Small intestine (tissue), 7 donors: Measurements from ENCODE around the gene DSCAML1. TPM values are rescaled to one million over a fixed set of nuclear protein-coding genes. Genes with fewer than 3 reads are reported as not detected.

Experiments used
- DNase-seq, 2 donors: peaks; one replicate each; pipeline versions ENCODE4 v3.0.0 to v3.0.0-alpha.2; 2013
- FAIRE-seq: peaks from 2 replicates; lab custom pipeline; 2012; peaks lifted over from hg19 to GRCh38; lab: Jason Lieb, UNC
- H3K27ac ChIP-seq, 3 donors: one replicate each; pipeline ENCODE4 v1.5.1; 2013; ENCODE audit warnings: low read length in 2 of 3, mild to moderate bottlenecking in 2 of 3, control low read depth in 1 of 3, inconsistent platforms in 1 of 3, low read depth in 1 of 3, moderate library complexity in 1 of 3
- H3K27me3 ChIP-seq, 3 donors: one replicate each; pipeline ENCODE4 v1.6.1; 2013; ENCODE audit warnings: low read length in 3 of 3, inconsistent platforms in 1 of 3; ENCODE audit not compliant: control insufficient read depth in 3 of 3, insufficient read depth in 3 of 3
- H3K36me3 ChIP-seq, 3 donors: one replicate each; pipeline ENCODE4 v1.6.1; 2013; ENCODE audit warnings: low read length in 3 of 3, inconsistent platforms in 1 of 3, low read depth in 1 of 3, mild to moderate bottlenecking in 1 of 3, moderate library complexity in 1 of 3; ENCODE audit not compliant: control insufficient read depth in 3 of 3, insufficient read depth in 2 of 3
- H3K4me1 ChIP-seq, 3 donors: one replicate each; pipeline ENCODE4 v1.6.1; 2013; ENCODE audit warnings: low read length in 2 of 3, inconsistent platforms in 1 of 3, low read depth in 1 of 3, mild to moderate bottlenecking in 1 of 3, moderate library complexity in 1 of 3; ENCODE audit not compliant: control insufficient read depth in 3 of 3, insufficient read depth in 2 of 3
- H3K4me3 ChIP-seq, 3 donors: one replicate each; pipeline ENCODE4 v1.5.1; 2013; ENCODE audit warnings: low read length in 3 of 3, control low read depth in 1 of 3, inconsistent platforms in 1 of 3, low read depth in 1 of 3, mild to moderate bottlenecking in 1 of 3, moderate library complexity in 1 of 3
- H3K9me3 ChIP-seq, 2 donors: one replicate each; pipeline ENCODE4 v1.6.1; 2013; ENCODE audit warnings: low read depth in 1 of 2, low read length in 1 of 2; ENCODE audit not compliant: control insufficient read depth in 2 of 2, insufficient read depth in 1 of 2
- WGBS, 3 donors: extraction: QIAGEN DNeasy Blood & Tissue Kit; methylation state at CpG; one replicate each; pipeline ENCODE4 v1.1.7; 2013; 5-methylcytosine and 5-hydroxymethylcytosine counted together
- polyA plus RNA-seq, 4 donors: library from polyadenylated mRNA; stranded (reverse) in 3 of 4; unstranded in 1 of 4; fragments of 200-250 nt in 3 of 4; fragments of 120-200 nt in 1 of 4; gene quantifications; one replicate each; pipeline versions ENCODE4 v1.2.1 to v1.2.3, GENCODE V29; 2013
- donor health status: healthy with polysubstance abuse.
- donor health status: control.
- donor health status: control.
- donor health status: Bipolar disorder and iron deficiency.
- donor health status: healthy.

The DSCAML1 gene
- polyA plus RNA-seq, 4 donors = under 0.01 to 3.3 (median 0.22) TPM; not detected in 1

DNA sequence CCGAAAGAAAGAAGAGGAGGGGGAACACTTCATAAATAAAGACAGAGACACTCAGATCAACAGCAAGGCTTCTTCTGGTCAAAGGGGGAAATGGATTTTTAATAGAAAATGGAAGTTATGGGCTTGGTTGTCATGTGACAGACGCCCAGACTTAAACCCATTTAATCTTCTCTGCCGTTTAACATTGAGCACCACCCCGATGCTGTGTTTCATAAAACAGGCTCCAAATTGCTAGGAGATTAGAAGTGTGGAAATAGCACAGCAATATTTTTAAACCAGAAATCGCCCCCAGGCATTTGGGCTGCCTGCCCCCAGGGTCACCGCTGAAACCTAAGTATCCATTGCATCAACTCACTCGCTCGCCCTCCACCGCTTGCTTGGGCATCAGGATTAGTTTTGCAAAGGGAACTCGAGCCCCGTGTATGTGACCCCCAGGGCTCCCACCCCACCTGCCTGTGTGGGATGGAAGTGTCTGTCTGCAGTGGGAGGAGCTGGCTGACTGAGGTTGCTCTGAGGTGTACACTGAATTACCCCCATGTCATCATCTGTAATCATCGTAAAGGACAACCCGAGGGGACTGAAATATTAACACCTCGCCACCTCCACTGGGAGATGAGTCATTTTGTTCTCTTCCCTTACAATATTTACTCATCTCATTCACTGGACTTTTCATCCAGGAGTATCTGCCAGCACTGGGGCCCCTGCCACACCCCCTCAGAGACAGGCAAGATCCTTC lies 10.7 kb downstream of the DSCAML1 start:
- Histone ChIP-seq H3K27me3 (peaks cover 0 to 10% (median 6%) of the 10 kb centered on the region in 3 donors), H3K36me3 (no peaks in the 10 kb centered on the region), H3K27ac (no peak overlapping the region), H3K9me3 (no peaks in the 10 kb centered on the region), H3K4me3 (no peak overlapping the region), H3K4me1 (peaks cover 0 to 9% (median 3%) of the 10 kb centered on the region in 3 donors)
- FAIRE-seq (no peak), DNase-seq (peak in 1 of 2 donors; percentile 75)
- WGBS, 3 donors = 46 to 57% (median 54%) methylated on average over 14 of the region's 14 CpGs

DNA sequence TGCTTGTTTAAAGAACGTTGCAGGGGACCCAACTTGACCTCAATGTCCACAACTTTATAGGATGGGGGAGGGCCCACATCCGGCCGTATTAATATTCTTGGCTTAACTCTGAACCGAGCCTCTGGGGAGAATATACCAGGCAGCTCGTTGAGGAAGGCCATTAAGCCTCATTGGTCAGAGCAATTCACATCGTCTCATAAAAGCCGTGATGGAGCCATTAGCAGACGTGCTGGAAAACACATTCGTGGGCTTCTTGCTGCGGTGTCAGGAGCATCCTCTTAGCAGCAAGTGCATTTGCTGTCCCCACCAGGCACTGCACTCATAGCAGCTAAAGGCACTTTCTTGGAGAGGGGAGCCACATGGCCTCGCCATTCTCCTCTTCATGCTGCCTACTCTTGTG lies 14.9 kb downstream of the DSCAML1 start:
- H3K4me1 ChIP-seq = peaks cover 0 to 9% (median 3%) of the 10 kb centered on the region in 3 donors
- WGBS, 3 donors = 64 to 83% (median 73%) methylated on average over 11 of the region's 11 CpGs
- H3K27ac ChIP-seq = no peak overlapping the region
- FAIRE-seq (no peak), DNase-seq (no peak)
- peaks cover 0 to 10% (median 6%) of the 10 kb centered on the region in 3 donors for H3K27me3 ChIP-seq
- peaks cover 0 to 5% (median 0%) of the 10 kb centered on the region in 3 donors for H3K36me3 ChIP-seq
- H3K9me3 ChIP-seq = no peaks in the 10 kb centered on the region
- no peak overlapping the region for H3K4me3 ChIP-seq

DNA sequence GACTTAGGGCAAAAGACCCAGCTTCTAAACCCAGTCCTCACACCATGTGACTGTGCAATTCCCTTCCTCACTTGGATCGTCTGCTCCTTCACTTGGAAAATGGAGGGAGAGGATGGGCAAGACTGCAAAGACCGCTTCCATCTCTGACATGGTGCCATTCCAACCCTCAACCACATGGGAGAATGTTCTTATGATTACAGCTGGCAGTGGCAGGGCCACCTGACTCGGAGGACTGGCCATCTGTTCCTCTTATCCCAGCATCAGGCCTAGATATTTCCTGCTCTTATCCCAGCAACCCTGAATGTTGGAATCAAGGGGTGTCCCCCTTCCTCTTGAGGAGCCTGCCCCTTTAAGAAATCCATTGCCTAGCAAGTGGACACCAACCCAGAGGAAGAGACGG lies 15.4 kb downstream of the DSCAML1 start:
- Histone ChIP-seq H3K27me3 (peaks cover 0 to 10% (median 6%) of the 10 kb centered on the region in 3 donors), H3K27ac (no peak overlapping the region), H3K36me3 (peaks cover 0 to 5% (median 0%) of the 10 kb centered on the region in 3 donors), H3K4me3 (no peak overlapping the region), H3K4me1 (peaks cover 0 to 5% (median 3%) of the 10 kb centered on the region in 3 donors), H3K9me3 (no peaks in the 10 kb centered on the region)
- WGBS, 3 donors = 73 to 77% (median 74%) methylated on average over 4 of the region's 4 CpGs
- DNase-seq (no peak), FAIRE-seq (no peak)

DNA sequence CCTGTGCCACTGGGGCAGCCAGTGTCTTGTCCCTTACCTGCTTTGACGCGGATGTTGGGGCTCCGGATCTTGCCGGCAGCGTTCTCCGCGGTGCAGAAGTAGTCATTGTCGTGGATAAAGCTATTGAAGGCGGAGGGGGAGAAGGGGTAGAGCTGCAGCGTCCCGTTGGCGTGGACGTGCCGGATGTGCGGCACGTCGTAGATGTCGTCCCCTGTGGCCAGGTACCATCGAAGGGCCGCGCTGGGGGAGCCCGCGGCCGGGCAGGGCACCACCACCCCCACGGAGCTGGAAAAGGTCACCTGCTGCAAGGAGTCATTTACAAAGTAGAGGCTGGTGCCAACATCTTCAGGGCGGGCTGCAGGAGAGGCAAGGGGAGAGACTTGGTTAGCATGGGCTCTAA lies 16.6 kb downstream of the DSCAML1 start:
- no peaks in the 10 kb centered on the region for H3K9me3 ChIP-seq
- peaks cover 0 to 12% (median 6%) of the 10 kb centered on the region in 3 donors for H3K27me3 ChIP-seq
- no peak for DNase-seq
- 88 to 90% (median 88%) methylated on average over 26 of the region's 26 CpGs for WGBS, 3 donors
- FAIRE-seq = no peak
- peaks cover 0 to 3% (median 0%) of the 10 kb centered on the region in 3 donors for H3K4me1 ChIP-seq
- H3K27ac ChIP-seq = no peak overlapping the region
- H3K36me3 ChIP-seq = peaks cover 0 to 5% (median 0%) of the 10 kb centered on the region in 3 donors
- H3K4me3 ChIP-seq = no peak overlapping the region

DNA sequence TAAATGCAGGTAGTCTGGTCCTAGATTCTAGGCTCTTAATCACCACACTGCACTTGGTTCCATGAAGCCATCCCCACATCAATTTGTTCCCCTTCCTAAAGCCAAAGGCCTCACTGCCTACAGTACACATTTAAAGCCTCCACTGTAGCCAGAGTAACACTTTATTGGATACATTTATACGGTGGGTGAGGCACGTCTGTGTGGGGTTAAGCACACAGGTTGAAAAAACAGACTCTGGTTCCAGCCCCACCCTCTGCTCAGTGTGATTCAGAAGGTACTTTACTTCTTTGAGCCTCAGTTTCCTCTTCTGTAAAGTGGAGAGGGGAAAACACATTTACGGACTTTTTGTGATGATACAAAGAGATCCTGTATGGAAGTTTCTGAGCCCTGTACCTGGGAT lies 22.5 kb downstream of the DSCAML1 start:
- WGBS, 3 donors = 48 to 81% (median 60%) methylated on average over 3 of the region's 3 CpGs
- no peak for DNase-seq
- H3K27ac ChIP-seq = no peak overlapping the region
- H3K4me1 ChIP-seq = no peaks in the 10 kb centered on the region
- H3K4me3 ChIP-seq = no peak overlapping the region
- FAIRE-seq = no peak
- H3K36me3 ChIP-seq = peaks cover 0 to 3% (median 0%) of the 10 kb centered on the region in 3 donors
- H3K27me3 ChIP-seq = peaks cover 0 to 2% (median 0%) of the 10 kb centered on the region in 3 donors
- no peaks in the 10 kb centered on the region for H3K9me3 ChIP-seq

DNA sequence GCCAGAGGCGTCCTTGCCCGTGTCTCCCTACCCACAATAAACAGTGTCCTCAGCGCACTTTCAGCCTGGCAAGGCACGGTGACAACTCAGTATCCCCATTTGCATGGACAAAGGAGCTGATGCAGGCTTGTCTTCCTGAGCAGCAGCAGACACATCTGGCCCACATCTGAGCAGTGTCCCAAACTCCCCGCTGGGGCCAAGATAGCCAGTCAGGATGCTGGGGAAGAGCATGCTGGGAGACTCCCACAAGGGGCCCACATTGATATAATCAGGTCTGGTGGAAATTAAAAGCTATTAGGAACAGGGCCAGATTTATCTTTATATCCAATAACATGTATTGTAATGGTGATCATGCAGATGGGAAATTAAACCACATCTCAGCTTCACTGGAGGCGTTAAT lies 24.7 kb downstream of the DSCAML1 start:
- Histone ChIP-seq H3K27ac (no peak overlapping the region), H3K36me3 (peaks cover 0 to 3% (median 0%) of the 10 kb centered on the region in 3 donors), H3K4me3 (no peak overlapping the region), H3K9me3 (no peaks in the 10 kb centered on the region), H3K4me1 (no peaks in the 10 kb centered on the region), H3K27me3 (peaks cover 0 to 2% (median 0%) of the 10 kb centered on the region in 3 donors)
- FAIRE-seq = no peak
- DNase-seq = no peak
- WGBS, 3 donors = 81 to 92% (median 91%) methylated on average over 6 of the region's 6 CpGs

DNA sequence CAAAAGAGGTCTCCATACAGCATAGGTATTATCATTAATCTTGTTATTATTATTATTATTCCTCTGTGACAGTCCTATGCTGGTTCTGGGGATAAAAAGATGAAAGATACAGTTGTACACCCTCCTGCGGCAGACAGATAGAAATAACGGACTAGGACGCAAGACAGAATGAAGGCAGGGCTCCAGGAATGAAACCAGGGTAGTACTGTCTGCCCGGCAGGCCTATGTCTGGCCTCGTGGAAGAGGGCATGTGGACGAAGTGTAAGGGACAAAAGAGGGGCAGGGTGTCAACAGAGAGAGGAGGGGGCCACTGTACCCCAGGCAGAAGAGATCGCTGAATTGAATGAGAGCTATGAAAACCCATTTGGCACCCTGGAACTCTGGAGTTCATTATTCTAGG lies 25.2 kb downstream of the DSCAML1 start:
- FAIRE-seq = no peak
- WGBS, 3 donors = 86 to 92% (median 87%) methylated on average over 7 of the region's 7 CpGs
- H3K9me3 ChIP-seq = no peaks in the 10 kb centered on the region

DNA sequence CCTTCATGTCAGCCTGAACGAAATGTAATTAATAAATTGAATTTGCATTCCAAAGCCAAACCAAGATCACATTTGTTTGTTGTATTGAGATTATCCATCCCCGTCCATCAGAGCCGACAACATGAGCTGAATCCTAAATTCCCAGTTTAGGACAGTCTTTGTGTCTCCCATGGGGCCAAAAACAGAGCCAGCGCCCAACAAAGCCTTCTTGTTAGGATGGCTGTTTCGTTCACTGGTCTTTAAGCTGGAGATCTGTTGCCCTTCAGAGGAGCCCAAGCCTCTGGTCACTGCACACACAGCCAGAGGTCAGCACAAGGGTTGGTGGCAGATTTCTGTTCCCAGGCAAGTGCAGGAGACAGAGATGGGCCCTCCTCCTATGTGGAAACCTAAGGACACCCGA lies 25.8 kb downstream of the DSCAML1 start:
- Histone ChIP-seq H3K27ac (no peak overlapping the region), H3K9me3 (no peaks in the 10 kb centered on the region), H3K4me3 (no peak overlapping the region), H3K27me3 (peaks cover 0 to 2% (median 0%) of the 10 kb centered on the region in 3 donors), H3K4me1 (no peaks in the 10 kb centered on the region), H3K36me3 (peaks cover 0 to 3% (median 0%) of the 10 kb centered on the region in 3 donors)
- WGBS, 3 donors = 86 to 90% (median 88%) methylated on average over 6 of the region's 6 CpGs
- DNase-seq = no peak
- no peak for FAIRE-seq

More for the DNA sequence above, 25.2 kb downstream of the DSCAML1 start:
- Histone ChIP-seq H3K36me3 (peaks cover 0 to 3% (median 0%) of the 10 kb centered on the region in 3 donors), H3K27ac (no peak overlapping the region), H3K4me1 (no peaks in the 10 kb centered on the region), H3K4me3 (no peak overlapping the region), H3K27me3 (peaks cover 0 to 2% (median 0%) of the 10 kb centered on the region in 3 donors)
- no peak for DNase-seq
